ENCODE measurements around the gene SHROOM1.
"Not testable (repeated sequence)": the region's sequence is repeated elsewhere in the genome, so short reads cannot be mapped to it uniquely, and the experiment has no call there.

The SHROOM1 gene

DNA sequence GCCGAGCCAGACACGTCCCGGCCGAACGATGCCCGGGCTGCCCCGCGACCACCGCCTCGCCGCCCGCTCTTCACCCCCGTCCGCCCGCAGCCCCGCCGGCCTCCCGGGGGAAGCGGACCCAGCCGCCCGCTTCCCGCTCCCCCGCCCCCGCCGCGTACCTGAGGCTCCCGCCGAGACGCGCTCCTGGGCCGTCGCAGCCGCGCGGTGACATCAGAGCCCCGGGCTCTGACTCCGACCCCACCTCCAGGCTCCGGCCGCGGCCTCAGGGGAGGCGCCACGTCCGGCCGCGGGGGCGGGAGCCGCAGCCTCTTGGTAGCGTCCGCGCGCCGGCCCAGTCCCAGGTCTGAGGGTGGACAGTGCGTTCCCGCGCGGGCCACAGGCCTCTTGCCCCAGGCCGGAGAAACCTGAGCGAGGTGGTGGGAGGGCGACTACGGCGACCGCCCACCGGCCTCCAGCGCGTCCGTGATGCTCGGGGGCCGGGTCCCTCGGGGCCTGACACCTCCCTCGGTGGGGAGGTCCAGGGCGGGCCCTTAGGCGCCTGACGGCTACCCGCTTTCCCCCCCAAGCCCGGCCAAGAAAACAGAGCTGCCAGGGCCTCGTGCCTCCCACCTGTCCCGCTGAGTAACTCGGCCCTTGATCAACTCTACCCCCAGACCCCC is at the start of gene SHROOM1:
TSS of gene SHROOM1 (minus strand) at position 212 of the 659 bp plus-strand sequence. CDS start 4,507 bp downstream, outside the sequence.
- DNase-seq = no peak

- DNase-seq = no peak
Observed at GRCh38 chr5:132877938-132878337, 47.5 kb upstream of the SHROOM1 start.

GRCh38 chr5:132877466-132877865 is 47.0 kb upstream of the SHROOM1 start:
- DNase-seq = no peak

- DNase-seq = no peak
Observed at GRCh38 chr5:132876020-132876759, 45.7 kb upstream of the SHROOM1 start.

DNA sequence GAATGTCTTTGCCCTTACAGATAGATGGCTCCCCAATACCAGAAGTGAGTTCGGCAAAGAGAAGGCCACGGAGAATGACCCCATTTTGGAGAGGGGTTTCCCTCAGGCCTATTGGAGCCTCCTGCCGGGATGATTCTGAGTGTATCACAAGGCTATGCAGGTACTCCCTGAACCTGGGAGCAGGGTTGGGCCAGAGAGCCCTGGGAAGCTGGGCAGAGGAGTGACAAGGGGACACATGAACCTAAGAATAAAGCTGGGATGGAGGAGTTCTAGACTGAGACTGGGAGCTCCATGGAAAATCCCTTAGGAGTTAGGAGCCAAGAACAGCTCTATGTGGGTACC is 43.5 kb upstream of the SHROOM1 start:
- DNase-seq = no peak

DNA sequence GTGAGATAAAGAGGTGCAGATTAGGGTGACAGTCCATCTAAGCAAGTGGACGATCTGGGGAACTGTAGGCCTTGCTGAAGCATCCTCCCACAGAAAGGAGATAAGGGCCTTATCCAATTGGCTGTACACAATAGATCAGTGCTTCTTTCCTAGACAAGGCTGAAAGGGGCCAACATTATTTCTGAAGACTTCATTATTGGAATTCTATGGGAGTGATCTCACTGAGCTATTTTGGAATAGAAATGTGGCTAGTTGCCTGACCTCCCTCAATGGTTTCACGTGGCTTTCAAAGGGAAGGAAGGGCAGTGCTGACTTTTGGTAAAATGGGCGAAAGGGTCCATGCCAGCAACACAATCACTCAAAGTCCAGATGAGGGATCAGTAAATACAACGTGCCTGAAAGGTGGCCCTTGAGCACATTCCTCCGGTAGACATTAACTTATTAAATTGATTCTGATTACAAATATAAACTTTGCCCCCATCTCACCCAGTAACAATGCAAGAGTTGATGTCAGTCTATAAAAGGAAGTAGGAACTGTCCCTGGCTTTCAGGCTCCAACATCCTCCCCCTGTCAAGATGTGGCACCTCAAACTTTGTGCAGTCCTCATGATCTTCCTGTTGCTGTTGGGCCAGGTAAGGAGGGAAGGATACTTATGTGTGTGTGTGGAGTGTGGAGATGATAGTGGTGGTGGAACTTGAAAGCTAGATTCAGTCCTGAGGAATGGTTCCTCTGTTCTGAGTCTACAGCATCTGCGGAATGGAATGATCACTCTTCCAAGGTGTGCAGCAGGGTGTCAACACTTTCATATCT is 42.9 kb upstream of the SHROOM1 start, which contains the start of gene LEAP2:
TSS of gene LEAP2 (plus strand) at position 550 of the 811 bp plus-strand sequence. CDS start at position 577, 27 bp downstream.
- no peak for DNase-seq

DNA sequence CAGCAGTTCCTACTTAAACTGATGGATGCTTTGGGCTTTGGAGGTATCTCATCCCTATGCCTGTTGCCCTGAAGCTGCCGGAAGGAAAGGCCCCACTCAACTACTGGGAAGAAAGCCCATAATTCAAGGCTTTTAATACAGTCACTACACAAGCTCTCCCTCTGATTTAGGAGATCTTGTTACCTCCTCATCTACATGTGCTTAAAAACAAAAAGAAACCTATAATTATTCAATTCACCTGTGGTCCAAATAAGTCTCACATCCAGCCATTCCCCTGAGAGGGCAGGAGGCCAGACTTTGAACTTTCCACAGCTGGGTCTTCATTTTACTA is 42.3 kb upstream of the SHROOM1 start:
- DNase-seq = no peak

DNA sequence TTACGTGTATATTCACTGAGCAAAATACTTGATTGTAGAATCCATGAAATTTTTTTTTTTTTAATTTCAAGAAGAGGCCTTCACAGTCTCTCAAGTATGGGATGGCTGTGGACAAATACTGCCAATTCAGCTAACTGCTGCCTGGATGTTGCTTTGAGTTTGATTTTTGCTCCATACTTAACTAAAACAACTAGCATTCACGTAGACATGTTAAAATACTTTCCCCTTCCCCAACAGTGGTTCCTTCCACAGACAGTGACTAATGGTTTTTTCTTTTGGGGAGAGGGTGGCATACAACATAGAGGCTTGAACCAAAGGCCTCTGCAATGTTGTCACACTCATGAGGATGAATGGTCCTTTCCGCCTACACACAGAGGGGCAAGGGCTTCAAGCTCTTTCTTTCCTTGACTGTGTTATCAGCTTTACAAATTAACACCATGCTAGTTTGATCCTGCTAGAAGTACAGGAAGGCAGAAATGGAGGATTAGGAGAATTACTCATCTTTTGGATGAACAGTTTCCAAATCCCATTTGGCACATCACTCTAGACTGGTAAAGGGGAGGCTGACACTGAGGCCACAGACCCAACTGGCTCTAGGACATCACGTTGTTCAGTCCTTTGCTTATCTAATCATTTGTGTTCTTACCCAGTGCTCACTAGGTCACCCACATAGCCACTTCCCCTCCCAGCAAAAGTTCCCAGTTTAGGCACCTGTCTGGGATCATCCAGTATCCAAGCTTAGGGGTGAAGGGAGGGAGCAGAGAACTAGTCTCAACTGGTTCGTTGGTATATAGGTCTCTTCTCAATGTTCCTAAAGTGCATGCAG is 41.2 kb upstream of the SHROOM1 start:
- DNase-seq = no peak

GRCh38 chr5:132870801-132871200 is 40.4 kb upstream of the SHROOM1 start:
- no peak for DNase-seq

- no peak for DNase-seq
Observed at GRCh38 chr5:132868754-132869153, 38.3 kb upstream of the SHROOM1 start.

- DNase-seq = no peak
Observed at GRCh38 chr5:132867046-132867451, 36.6 kb upstream of the SHROOM1 start.

GRCh38 chr5:132866342-132867045 is 36.0 kb upstream of the SHROOM1 start, which contains the start of the genes GDF9 and UQCRQ:
Gene GDF9, minus strand, starts transcription at chr5:132866469. Its CDS starts 1,936 bp downstream, at chr5:132864533.
Gene UQCRQ, plus strand, starts transcription at chr5:132866642. Its CDS starts 240 bp downstream, at chr5:132866882.
- DNase-seq = peak; percentile 97

DNA sequence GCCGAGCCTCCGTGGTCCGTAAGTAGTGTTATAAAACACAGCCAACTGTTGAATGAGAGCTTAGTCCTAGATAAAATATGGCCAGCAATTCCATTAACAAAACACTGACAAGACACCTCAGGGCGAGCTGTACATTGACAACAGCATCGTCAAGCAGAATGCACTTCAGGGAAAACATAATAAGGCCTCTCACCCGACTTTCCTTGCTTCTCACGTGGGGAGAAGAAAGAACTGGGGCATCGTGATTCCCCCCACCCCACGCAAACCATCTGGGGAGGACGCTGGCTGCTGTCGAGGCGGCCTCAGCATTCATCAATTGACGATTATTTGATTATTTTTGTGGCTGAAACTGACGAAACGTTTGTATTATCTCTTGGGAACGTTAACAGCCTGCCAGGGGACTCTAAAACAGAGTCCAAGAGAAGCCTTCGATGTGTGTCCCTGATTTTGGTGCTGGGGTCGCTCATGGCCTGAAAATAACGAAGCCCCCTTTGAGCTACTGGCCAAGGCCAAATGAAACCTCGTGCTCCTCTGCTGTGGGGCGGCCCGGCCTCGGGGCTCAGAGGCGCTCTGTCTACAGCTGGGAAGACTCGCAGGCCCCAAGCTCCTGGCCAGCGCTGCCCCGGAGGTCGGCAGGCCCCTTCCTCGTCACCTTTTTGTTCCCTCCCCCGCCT is 35.4 kb upstream of the SHROOM1 start:
- DNase-seq = no peak

DNA sequence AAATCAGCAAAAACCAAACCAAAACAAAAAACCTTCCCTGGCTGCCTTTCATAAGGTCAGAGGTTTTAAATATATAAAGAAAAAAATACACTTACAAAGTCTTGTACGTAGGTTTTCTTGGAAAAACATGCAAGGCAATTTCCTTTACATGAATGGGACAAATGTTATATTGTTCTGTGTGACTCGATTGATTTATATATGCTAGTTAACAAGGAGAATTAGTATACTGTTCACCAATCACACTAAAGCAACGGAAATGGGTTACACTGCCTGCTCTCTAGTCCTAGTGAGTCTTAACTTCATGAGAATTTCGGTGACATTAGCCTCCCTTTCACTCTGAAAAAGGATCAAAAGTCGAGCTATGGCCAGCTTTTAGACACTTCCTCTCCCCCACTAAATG is 30.3 kb upstream of the SHROOM1 start:
- DNase-seq = no peak

GRCh38 chr5:132859889-132860437 is 29.5 kb upstream of the SHROOM1 start:
- no peak for DNase-seq

- DNase-seq = no peak
Observed at GRCh38 chr5:132856011-132856410, 25.6 kb upstream of the SHROOM1 start.

GRCh38 chr5:132854992-132855391 is 24.5 kb upstream of the SHROOM1 start:
- not testable (repeated sequence) for DNase-seq

DNA sequence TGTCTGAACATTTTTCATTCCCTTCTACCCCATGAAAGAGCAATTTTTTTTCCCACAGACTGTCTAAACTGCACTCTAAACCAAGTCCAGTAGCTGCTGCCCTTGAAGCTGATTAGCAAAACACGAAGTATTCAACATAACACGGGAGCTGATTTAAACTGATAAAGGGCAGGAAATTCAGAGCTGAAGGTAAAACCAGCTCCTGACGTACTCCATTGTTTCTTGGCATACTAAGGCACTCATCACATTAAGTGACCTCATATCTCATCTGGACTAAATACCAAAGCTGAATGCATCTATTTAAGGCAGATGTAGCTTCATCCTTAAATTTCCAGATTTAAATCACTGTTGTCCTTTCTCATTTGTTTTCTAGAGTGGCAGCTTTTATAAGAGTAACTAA is 23.9 kb upstream of the SHROOM1 start:
- DNase-seq = no peak

DNA sequence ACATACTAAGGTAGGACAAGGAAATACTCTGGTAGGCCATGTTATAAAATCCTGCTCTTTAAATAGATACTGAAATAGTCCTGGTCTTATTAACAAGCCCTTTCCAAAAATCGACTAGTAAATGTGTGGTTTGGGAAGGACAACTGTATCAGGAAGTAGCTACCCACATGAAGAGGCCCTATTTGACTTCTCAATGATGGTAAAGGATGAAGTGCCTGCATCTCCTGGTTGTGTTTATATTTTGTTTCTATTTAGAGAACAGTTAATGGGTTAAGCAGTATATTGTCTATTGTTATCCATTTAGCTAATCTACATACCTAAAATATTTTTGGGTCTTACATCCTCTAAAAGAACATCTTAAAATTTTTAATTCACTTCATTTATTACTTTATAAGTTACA is 23.3 kb upstream of the SHROOM1 start:
- no peak for DNase-seq

DNA sequence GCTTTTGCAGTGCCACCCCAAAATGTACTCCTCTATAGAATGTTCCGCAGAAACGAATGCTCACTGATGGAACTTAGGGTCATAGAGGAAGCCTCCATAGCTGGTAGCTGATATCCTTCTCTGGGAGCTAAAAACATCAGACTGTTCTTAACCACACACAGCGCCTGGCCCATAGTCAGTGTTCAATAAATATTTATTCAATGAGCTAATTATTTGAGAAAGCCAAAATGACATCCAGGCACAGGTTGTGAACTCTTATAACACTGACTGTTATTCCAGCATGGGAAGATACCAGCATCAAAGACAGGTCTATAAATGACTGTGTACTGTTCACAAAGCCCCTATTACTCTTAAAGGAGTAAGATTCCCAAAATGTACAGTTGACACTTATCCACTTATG is 22.9 kb upstream of the SHROOM1 start:
- DNase-seq = no peak

- no peak for DNase-seq
Observed at GRCh38 chr5:132850066-132850465, 19.6 kb upstream of the SHROOM1 start.
